ENCODE measurements around the gene MAP4K1.

The MAP4K1 gene

DNA sequence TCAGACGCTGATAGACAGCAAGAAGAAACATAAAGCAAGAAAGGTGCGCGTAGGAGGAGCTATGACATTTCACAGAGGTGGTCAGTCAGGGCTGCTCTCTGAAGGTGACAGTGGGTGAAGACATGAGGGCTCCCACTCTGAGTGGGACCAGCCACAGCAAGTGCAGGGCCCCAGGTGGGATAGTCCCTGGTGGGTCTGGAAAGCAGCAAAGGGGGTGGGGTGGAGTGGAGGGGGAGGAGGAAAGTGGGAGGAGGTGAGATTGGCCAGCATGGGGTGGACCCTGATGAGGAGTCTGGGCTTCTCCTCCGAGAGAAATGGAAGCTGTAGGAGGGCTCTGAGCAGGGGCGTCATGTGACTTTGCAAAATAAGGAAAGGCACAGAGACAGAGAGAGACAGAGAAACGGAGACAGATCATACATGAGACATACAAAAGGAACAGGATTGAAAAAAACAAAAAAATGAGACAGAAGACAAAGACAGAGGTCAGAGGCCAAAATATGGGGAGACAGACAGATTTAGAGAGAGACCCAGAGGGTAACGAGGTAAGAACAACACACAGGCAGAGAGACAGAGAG, 2.7 kb downstream of the MAP4K1 start:
- H3K4me1 ChIP-seq (ENCODE audit: control insufficient read depth, insufficient read depth, low read length) = peaks cover 13% of the 10 kb centered on the region
- H3K4me3 ChIP-seq (ENCODE audit: low read depth, low read length) = no peak overlapping the region
- H3K9me3 ChIP-seq (ENCODE audit: control insufficient read depth, insufficient read depth, low read depth, low read length) = no peaks in the 10 kb centered on the region
- POLR2A ChIA-PET = interaction anchor here (0.7 to 2.6 kb wide), 2 partner anchors 19 to 43 kb away, joined by 8 to 11 read pairs; no protein-coding TSS in a partner anchor
- CTCF ChIA-PET = interaction anchor here (1.6 kb wide), 1 partner anchor 70 kb away, joined by 4 read pairs; no protein-coding TSS in a partner anchor
- H3K27ac ChIP-seq (ENCODE audit: extremely low read depth, low read depth, low read length) = no peak overlapping the region
- H3K36me3 ChIP-seq (ENCODE audit: control insufficient read depth in 2 of 2, insufficient read depth in 1 of 2, low read length in 2 of 2) = peaks cover 1 to 6% of the 10 kb centered on the region in 2 experiments
- TF ChIP-seq ZNF202 (tag by site-specific recombination; IDR thresholded peaks at IDR 0.05; ENCODE audit: borderline replicate concordance) (no peak), ZNF654 (tag by site-specific recombination; IDR thresholded peaks at IDR 0.05; ENCODE audit: low read depth) (no peak), KLF1 (tag by site-specific recombination; IDR thresholded peaks at IDR 0.05) (no peak), ZNF624 (tag by site-specific recombination; IDR thresholded peaks at IDR 0.05) (no peak), ZBTB48 (tag by site-specific recombination; IDR thresholded peaks at IDR 0.05) (no peak), ZIC2 (tag by site-specific recombination; IDR thresholded peaks at IDR 0.05) (peak; percentile 44), ZNF266 (tag by site-specific recombination; IDR thresholded peaks at IDR 0.05; ENCODE audit: low read depth) (no peak), ZNF596 (tag by site-specific recombination; IDR thresholded peaks at IDR 0.05) (no peak), ZNF350 (tag by site-specific recombination; IDR thresholded peaks at IDR 0.05) (no peak), ZNF391 (tag by site-specific recombination; IDR thresholded peaks at IDR 0.05; ENCODE audit: borderline replicate concordance, low read depth) (no peak), ZNF121 (tag by site-specific recombination; IDR thresholded peaks at IDR 0.05) (no peak), EGR2 (tag by site-specific recombination; IDR thresholded peaks at IDR 0.05; ENCODE audit: low read depth) (peak; percentile 96), ZFP37 (tag by site-specific recombination; IDR thresholded peaks at IDR 0.05) (no peak), ZBTB1 (tag by site-specific recombination; IDR thresholded peaks at IDR 0.05) (no peak), IKZF3 (tag by site-specific recombination; IDR thresholded peaks at IDR 0.05) (no peak), GLIS1 (tag by site-specific recombination; IDR thresholded peaks at IDR 0.05) (0 out of 2 replicates have a peak, but pooled peaks have one; percentile 7), SP7 (tag by site-specific recombination; IDR thresholded peaks at IDR 0.05) (no peak), ZXDB (tag by site-specific recombination; IDR thresholded peaks at IDR 0.05) (no peak), ZNF366 (tag by site-specific recombination; conservative IDR thresholded peaks at IDR 0.05) (0 out of 2 replicates have a peak, but pooled peaks have one; percentile 15), GLIS2 (tag by site-specific recombination; IDR thresholded peaks at IDR 0.05) (no peak), MZF1 (tag by site-specific recombination; IDR thresholded peaks at IDR 0.05; ENCODE audit: borderline replicate concordance) (no peak), ZNF600 (tag by site-specific recombination; IDR thresholded peaks at IDR 0.05) (no peak), ZNF223 (tag by site-specific recombination; IDR thresholded peaks at IDR 0.05) (no peak)
- TF ChIP-seq, protein P1, sequence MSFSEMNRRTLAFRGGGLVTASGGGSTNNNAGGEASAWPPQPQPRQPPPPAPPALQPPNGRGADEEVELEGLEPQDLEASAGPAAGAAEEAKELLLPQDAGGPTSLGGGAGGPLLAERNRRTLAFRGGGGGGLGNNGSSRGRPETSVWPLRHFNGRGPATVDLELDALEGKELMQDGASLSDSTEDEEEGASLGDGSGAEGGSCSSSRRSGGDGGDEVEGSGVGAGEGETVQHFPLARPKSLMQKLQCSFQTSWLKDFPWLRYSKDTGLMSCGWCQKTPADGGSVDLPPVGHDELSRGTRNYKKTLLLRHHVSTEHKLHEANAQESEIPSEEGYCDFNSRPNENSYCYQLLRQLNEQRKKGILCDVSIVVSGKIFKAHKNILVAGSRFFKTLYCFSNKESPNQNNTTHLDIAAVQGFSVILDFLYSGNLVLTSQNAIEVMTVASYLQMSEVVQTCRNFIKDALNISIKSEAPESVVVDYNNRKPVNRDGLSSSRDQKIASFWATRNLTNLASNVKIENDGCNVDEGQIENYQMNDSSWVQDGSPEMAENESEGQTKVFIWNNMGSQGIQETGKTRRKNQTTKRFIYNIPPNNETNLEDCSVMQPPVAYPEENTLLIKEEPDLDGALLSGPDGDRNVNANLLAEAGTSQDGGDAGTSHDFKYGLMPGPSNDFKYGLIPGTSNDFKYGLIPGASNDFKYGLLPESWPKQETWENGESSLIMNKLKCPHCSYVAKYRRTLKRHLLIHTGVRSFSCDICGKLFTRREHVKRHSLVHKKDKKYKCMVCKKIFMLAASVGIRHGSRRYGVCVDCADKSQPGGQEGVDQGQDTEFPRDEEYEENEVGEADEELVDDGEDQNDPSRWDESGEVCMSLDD (tag by site-specific recombination; IDR thresholded peaks at IDR 0.05) = 0 out of 2 replicates have a peak, but pooled peaks have one; percentile 12
- TF ChIP-seq, protein P2, sequence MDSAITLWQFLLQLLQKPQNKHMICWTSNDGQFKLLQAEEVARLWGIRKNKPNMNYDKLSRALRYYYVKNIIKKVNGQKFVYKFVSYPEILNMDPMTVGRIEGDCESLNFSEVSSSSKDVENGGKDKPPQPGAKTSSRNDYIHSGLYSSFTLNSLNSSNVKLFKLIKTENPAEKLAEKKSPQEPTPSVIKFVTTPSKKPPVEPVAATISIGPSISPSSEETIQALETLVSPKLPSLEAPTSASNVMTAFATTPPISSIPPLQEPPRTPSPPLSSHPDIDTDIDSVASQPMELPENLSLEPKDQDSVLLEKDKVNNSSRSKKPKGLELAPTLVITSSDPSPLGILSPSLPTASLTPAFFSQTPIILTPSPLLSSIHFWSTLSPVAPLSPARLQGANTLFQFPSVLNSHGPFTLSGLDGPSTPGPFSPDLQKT (IDR thresholded peaks at IDR 0.05; ENCODE audit: borderline replicate concordance, low read depth, low read length) = no peak
- TF ChIP-seq, protein P3, sequence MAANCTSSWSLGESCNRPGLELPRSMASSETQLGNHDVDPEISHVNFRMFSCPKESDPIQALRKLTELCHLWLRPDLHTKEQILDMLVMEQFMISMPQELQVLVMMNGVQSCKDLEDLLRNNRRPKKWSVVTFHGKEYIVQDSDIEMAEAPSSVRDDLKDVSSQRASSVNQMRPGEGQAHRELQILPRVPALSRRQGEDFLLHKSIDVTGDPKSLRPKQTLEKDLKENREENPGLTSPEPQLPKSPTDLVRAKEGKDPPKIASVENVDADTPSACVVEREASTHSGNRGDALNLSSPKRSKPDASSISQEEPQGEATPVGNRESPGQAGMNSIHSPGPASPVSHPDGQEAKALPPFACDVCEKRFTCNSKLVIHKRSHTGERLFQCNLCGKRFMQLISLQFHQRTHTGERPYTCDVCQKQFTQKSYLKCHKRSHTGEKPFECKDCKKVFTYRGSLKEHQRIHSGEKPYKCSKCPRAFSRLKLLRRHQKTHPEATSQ (tag by site-specific recombination; IDR thresholded peaks at IDR 0.05) = no peak
- TF ChIP-seq, protein P4, sequence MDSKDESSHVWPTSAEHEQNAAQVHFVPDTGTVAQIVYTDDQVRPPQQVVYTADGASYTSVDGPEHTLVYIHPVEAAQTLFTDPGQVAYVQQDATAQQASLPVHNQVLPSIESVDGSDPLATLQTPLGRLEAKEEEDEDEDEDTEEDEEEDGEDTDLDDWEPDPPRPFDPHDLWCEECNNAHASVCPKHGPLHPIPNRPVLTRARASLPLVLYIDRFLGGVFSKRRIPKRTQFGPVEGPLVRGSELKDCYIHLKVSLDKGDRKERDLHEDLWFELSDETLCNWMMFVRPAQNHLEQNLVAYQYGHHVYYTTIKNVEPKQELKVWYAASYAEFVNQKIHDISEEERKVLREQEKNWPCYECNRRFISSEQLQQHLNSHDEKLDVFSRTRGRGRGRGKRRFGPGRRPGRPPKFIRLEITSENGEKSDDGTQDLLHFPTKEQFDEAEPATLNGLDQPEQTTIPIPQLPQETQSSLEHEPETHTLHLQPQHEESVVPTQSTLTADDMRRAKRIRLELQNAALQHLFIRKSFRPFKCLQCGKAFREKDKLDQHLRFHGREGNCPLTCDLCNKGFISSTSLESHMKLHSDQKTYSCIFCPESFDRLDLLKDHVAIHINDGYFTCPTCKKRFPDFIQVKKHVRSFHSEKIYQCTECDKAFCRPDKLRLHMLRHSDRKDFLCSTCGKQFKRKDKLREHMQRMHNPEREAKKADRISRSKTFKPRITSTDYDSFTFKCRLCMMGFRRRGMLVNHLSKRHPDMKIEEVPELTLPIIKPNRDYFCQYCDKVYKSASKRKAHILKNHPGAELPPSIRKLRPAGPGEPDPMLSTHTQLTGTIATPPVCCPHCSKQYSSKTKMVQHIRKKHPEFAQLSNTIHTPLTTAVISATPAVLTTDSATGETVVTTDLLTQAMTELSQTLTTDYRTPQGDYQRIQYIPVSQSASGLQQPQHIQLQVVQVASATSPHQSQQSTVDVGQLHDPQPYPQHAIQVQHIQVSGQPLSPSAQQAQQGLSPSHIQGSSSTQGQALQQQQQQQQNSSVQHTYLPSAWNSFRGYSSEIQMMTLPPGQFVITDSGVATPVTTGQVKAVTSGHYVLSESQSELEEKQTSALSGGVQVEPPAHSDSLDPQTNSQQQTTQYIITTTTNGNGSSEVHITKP (tag by site-specific recombination; IDR thresholded peaks at IDR 0.05) = no peak
- TF ChIP-seq, protein P5, sequence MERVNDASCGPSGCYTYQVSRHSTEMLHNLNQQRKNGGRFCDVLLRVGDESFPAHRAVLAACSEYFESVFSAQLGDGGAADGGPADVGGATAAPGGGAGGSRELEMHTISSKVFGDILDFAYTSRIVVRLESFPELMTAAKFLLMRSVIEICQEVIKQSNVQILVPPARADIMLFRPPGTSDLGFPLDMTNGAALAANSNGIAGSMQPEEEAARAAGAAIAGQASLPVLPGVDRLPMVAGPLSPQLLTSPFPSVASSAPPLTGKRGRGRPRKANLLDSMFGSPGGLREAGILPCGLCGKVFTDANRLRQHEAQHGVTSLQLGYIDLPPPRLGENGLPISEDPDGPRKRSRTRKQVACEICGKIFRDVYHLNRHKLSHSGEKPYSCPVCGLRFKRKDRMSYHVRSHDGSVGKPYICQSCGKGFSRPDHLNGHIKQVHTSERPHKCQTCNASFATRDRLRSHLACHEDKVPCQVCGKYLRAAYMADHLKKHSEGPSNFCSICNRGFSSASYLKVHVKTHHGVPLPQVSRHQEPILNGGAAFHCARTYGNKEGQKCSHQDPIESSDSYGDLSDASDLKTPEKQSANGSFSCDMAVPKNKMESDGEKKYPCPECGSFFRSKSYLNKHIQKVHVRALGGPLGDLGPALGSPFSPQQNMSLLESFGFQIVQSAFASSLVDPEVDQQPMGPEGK (tag by site-specific recombination; IDR thresholded peaks at IDR 0.05) = no peak
